Smooth muscle cell (in vitro differentiated cells): Measurements from ENCODE around the gene ADCY9. TPM values are rescaled to one million over a fixed set of nuclear protein-coding genes. Genes with fewer than 3 reads are reported as not detected.

Source experiments
- DNase-seq: peaks from one replicate; lab custom pipeline; 2025; ENCODE audit not compliant: unreplicated experiment; lab: John Stamatoyannopoulos, UW
- H2AFZ ChIP-seq: fragments of 200-600 bp; sonication (generic); 2 replicates; pipeline ENCODE4 v1.6.0; 2016; ENCODE audit warnings: antibody characterized with exemption, low read depth, mild to moderate bottlenecking
- H3F3A ChIP-seq: fragments of 200-600 bp; sonication (generic); 2 replicates; pipeline ENCODE4 v1.6.0; 2017; ENCODE audit warnings: antibody characterized with exemption, low read depth
- H3K27ac ChIP-seq: fragments of 200-600 bp; sonication (generic); 2 replicates; pipeline ENCODE4 v1.5.1; 2016; ENCODE audit warnings: low read depth, mild to moderate bottlenecking
- H3K27me3 ChIP-seq: fragments of 200-600 bp; sonication (generic); 2 replicates; pipeline ENCODE4 v1.6.1; 2016; ENCODE audit warnings: low read depth, mild to moderate bottlenecking
- H3K36me3 ChIP-seq: fragments of 200-600 bp; sonication (generic); 2 replicates; pipeline ENCODE4 v1.5.1; 2016; ENCODE audit warnings: low read depth
- H3K4me1 ChIP-seq: fragments of 200-600 bp; sonication (generic); 2 replicates; pipeline ENCODE4 v1.5.1; 2016; ENCODE audit warnings: low read depth
- H3K4me2 ChIP-seq: fragments of 200-600 bp; sonication (generic); 2 replicates; pipeline ENCODE4 v1.6.0; 2016; ENCODE audit warnings: mild to moderate bottlenecking
- H3K4me3 ChIP-seq: fragments of 200-600 bp; sonication (generic); 2 replicates; pipeline ENCODE4 v1.5.1; 2016; ENCODE audit warnings: mild to moderate bottlenecking
- H3K79me2 ChIP-seq: fragments of 200-600 bp; sonication (generic); 2 replicates; pipeline ENCODE4 v1.6.0; 2016; ENCODE audit warnings: low read depth, mild to moderate bottlenecking
- H3K9ac ChIP-seq: fragments of 200-600 bp; sonication (generic); 2 replicates; pipeline ENCODE4 v1.6.0; 2016; ENCODE audit warnings: low read depth
- H3K9me3 ChIP-seq: fragments of 200-600 bp; sonication (generic); replicated peaks from 2 replicates; pipeline ENCODE4 v1.5.1; 2016; ENCODE audit warnings: low read depth
- H4K20me1 ChIP-seq: fragments of 200-600 bp; sonication (generic); 2 replicates; pipeline ENCODE4 v1.6.0; 2016; ENCODE audit warnings: low read depth
- WGBS: methylation state at CpG from one replicate; pipeline ENCODE4 v1.1.7; 2016; ENCODE audit warnings: low lambda C conversion rate; 5-methylcytosine and 5-hydroxymethylcytosine counted together
- polyA plus RNA-seq: library from polyadenylated mRNA; unstranded; fragments of >200 nt; fragmentation: Nextera tagmentation; extraction: Ambion mirVana; gene quantifications from 2 replicates; pipeline ENCODE4 v1.2.1, GENCODE V29; 2016
- total RNA-seq: library from RNA; depleted of rRNA; stranded (reverse); fragments of >200 nt; gene quantifications from 2 replicates; pipeline ENCODE4 v1.2.3, GENCODE V29; 2014
- TF ChIP-seq, protein P1 (sequence below): fragments of 200-600 bp; sonication (generic); IDR thresholded peaks from 2 replicates; pipeline ENCODE4 v1.5.1; 2017; ENCODE audit warnings: borderline replicate concordance, mild to moderate bottlenecking, antibody characterized with exemption; ENCODE audit not compliant: insufficient read depth, poor library complexity, severe bottlenecking

The ADCY9 gene
- total and polyA plus RNA-seq, 2 experiments from 2014 or later = 7.2 to 8.9 TPM

DNA sequence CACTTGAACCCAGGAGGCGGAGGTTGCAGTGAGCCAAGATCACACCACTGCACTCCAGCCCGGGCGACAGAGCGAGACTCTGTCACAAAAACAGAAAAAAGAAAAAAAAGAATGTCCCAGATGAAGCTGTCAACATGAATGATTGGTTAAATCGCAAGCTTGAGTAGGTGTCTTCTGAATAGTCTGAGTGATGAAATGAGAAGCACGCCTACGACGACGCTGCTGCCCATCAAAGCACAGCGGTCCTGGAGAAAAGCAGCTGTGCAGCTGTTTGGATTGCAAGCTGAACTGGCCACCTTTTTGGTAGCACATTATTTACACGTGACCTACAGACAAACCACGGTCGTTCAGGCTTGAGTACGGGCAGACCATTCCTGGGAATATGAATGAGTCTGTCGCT is 12.5 kb downstream of the ADCY9 start:
- Histone ChIP-seq H3K27me3 (no peaks in the 10 kb centered on the region), H3K9ac (no peak overlapping the region), H4K20me1 (peaks cover 3% of the 10 kb centered on the region), H3F3A (no peaks in the 10 kb centered on the region), H3K79me2 (no peaks in the 10 kb centered on the region), H3K27ac (no peak overlapping the region), H3K9me3 (no peaks in the 10 kb centered on the region), H3K4me3 (no peak overlapping the region), H3K36me3 (no peaks in the 10 kb centered on the region), H2AFZ (no peak overlapping the region), H3K4me1 (no peaks in the 10 kb centered on the region), H3K4me2 (no peak overlapping the region)
- TF ChIP-seq, protein P1, sequence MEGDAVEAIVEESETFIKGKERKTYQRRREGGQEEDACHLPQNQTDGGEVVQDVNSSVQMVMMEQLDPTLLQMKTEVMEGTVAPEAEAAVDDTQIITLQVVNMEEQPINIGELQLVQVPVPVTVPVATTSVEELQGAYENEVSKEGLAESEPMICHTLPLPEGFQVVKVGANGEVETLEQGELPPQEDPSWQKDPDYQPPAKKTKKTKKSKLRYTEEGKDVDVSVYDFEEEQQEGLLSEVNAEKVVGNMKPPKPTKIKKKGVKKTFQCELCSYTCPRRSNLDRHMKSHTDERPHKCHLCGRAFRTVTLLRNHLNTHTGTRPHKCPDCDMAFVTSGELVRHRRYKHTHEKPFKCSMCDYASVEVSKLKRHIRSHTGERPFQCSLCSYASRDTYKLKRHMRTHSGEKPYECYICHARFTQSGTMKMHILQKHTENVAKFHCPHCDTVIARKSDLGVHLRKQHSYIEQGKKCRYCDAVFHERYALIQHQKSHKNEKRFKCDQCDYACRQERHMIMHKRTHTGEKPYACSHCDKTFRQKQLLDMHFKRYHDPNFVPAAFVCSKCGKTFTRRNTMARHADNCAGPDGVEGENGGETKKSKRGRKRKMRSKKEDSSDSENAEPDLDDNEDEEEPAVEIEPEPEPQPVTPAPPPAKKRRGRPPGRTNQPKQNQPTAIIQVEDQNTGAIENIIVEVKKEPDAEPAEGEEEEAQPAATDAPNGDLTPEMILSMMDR = no peak
- no peak for DNase-seq
- 96% methylated on average over 15 of the region's 15 CpGs for WGBS

DNA sequence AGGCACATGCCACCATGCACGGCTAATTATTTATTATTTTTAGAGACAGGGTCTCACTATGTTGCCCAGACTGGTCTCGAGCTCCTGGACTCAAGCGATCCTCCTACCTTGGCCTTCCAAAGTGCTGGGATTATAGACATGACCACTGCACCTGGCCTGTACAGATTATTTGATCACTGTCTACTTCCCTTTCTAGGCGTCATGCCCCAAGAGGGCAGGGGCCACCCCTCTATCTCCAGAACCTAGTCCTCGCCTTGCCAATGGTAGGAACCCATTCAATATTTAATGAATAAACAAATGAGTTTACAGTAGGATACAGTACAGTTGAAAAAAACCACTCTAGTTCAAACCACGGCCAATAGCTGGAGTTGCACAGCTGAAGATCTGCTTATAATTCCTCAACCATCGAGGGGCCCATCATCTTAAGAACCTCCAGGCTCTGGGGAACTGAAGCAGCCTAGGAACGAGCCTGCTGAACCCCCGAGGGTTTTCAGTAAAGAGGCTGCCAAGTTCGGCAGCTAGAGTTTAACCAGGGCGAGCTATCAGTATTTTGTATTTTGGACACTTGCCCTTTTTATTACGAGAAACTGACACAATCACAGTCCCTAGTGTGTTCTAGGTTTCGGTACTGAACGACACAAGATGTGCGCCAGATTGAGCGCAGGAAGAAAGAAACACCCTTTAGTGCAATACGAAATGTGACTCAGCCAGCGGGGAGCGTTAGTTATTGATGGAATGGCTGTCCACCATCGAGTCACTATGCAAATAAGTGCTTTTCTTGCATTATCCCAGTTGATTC is 14.6 kb downstream of the ADCY9 start:
- H3K36me3 ChIP-seq = no peaks in the 10 kb centered on the region
- no peaks in the 10 kb centered on the region for H3K27me3 ChIP-seq
- H3K79me2 ChIP-seq = peaks cover 5% of the 10 kb centered on the region
- H3K4me2 ChIP-seq = no peak overlapping the region
- WGBS = 96% methylated on average over 20 of the region's 20 CpGs
- no peak overlapping the region for H3K27ac ChIP-seq
- H3K4me3 ChIP-seq = no peak overlapping the region
- peaks cover 3% of the 10 kb centered on the region for H4K20me1 ChIP-seq
- DNase-seq = no peak
- no peak overlapping the region for H2AFZ ChIP-seq
- TF ChIP-seq, protein P1 = no peak
- no peaks in the 10 kb centered on the region for H3K9me3 ChIP-seq
- H3K9ac ChIP-seq = no peak overlapping the region
- H3K4me1 ChIP-seq = no peaks in the 10 kb centered on the region
- H3F3A ChIP-seq = no peaks in the 10 kb centered on the region

DNA sequence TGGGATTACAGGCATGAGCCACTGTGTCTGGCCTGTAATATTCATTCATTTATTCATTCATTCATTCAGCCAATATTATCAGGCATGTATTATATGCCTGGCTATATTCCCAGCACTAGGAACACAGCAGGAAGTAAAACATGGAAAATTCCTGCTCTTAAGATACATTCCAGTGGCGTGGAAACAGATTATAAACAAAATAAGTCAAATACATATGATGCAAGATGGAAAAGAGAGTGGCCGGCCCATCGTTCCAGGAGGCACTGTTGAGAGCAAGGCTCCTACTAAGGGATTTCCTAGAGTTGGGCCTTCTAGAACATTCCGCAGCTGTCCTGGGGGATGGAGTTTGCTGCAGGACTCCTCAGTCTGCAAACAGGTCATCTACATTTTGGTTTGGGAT is 17.7 kb downstream of the ADCY9 start:
- no peaks in the 10 kb centered on the region for H3F3A ChIP-seq
- H3K4me3 ChIP-seq = no peak overlapping the region
- TF ChIP-seq, protein P1 = no peak
- no peak overlapping the region for H2AFZ ChIP-seq
- no peak for DNase-seq
- H3K27me3 ChIP-seq = no peaks in the 10 kb centered on the region
- H3K9ac ChIP-seq = no peak overlapping the region
- H3K9me3 ChIP-seq = no peaks in the 10 kb centered on the region
- H4K20me1 ChIP-seq = no peaks in the 10 kb centered on the region
- H3K79me2 ChIP-seq = peaks cover 5% of the 10 kb centered on the region
- H3K27ac ChIP-seq = no peak overlapping the region
- 61% methylated on average over 4 of the region's 4 CpGs for WGBS
- H3K4me2 ChIP-seq = no peak overlapping the region
- no peaks in the 10 kb centered on the region for H3K36me3 ChIP-seq
- H3K4me1 ChIP-seq = peaks cover 9% of the 10 kb centered on the region

DNA sequence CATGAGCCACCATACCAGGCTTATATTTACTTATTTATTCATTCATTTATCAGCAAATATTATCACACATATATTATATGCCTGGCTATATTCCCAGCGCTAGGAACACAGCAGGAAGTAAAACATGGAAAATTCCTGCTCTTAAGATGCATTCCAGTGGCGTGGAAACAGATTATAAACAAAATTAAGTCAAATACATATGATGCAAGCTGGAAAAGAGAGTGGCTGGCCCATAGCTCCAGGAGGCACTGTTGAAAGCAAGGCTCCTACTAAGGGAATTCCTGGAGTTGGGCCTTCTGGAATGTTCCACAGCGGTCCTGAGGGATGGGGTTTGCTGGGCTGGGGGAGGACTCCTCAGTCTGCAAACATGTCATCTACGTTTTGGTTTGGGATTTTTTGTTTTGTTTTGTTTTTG is 18.4 kb downstream of the ADCY9 start:
- no peak overlapping the region for H3K27ac ChIP-seq

More for the DNA sequence above, 18.4 kb downstream of the ADCY9 start:
- Histone ChIP-seq H2AFZ (no peak overlapping the region), H3K9me3 (no peaks in the 10 kb centered on the region), H3K9ac (no peak overlapping the region), H3K4me3 (no peak overlapping the region), H3F3A (no peaks in the 10 kb centered on the region), H3K27me3 (no peaks in the 10 kb centered on the region), H4K20me1 (peaks cover 4% of the 10 kb centered on the region), H3K4me2 (no peak overlapping the region), H3K79me2 (peaks cover 5% of the 10 kb centered on the region), H3K4me1 (peaks cover 9% of the 10 kb centered on the region), H3K36me3 (no peaks in the 10 kb centered on the region)
- 44% methylated on average over 4 of the region's 4 CpGs for WGBS
- no peak for DNase-seq
- TF ChIP-seq, protein P1 = no peak
